ENCODE results near the gene C2CD5. TPM values are rescaled to one million over a fixed set of nuclear protein-coding genes. Genes with fewer than 3 reads are reported as not detected.
"Not testable (repeated sequence)": the region's sequence is repeated elsewhere in the genome, so short reads cannot be mapped to it uniquely, and the experiment has no call there.

Gene C2CD5
- total and polyA plus RNA-seq, 4 donors = 13.4 to 81.2 (median 24.6) TPM

- Histone ChIP-seq H3K36me3 (ENCODE audit: control insufficient read depth in 4 of 4, insufficient read depth in 4 of 4, low read length in 4 of 4) (no peaks in the 10 kb centered on the region), H3K4me3 (no peak overlapping the region), H3K27me3 (ENCODE audit: control insufficient read depth in 3 of 3, insufficient read depth in 3 of 3, low read length in 2 of 3) (no peaks in the 10 kb centered on the region), H3K4me1 (ENCODE audit: control insufficient read depth in 5 of 5, insufficient read depth in 5 of 5, low read length in 5 of 5) (peaks cover 0 to 6% (median 3%) of the 10 kb centered on the region in 5 donors), H3K9me3 (ENCODE audit: control insufficient read depth in 4 of 4, insufficient read depth in 3 of 4, low read length in 3 of 4) (no peaks in the 10 kb centered on the region), H3K9ac (ENCODE audit: insufficient read depth in 1 of 2, low read length in 2 of 2) (no peak overlapping the region), H3K27ac (ENCODE audit: low read depth in 1 of 2, low read length in 1 of 2) (no peak overlapping the region)
- WGBS, 2 donors = 51 to 74% methylated on average over 4 of the region's 4 CpGs
- no peak for TF ChIP-seq CTCF (IDR thresholded peaks at IDR 0.05; ENCODE audit: control extremely low read depth, extremely low read depth)
- ATAC-seq (ENCODE audit: insufficient read depth, low FRiP score) = no peak
- DNase-seq = peak; percentile 16 to 93 (median 88)
Measured at GRCh38 chr12:22562036-22563028, 18.0 kb upstream of the C2CD5 start.

- not testable (repeated sequence) for H3K27me3 ChIP-seq (ENCODE audit: control insufficient read depth in 3 of 3, insufficient read depth in 3 of 3, low read length in 2 of 3); H3K36me3 ChIP-seq (ENCODE audit: control insufficient read depth in 4 of 4, insufficient read depth in 4 of 4, low read length in 4 of 4); H3K9ac ChIP-seq (ENCODE audit: insufficient read depth in 1 of 2, low read length in 2 of 2); H3K27ac ChIP-seq (ENCODE audit: low read depth in 1 of 2, low read length in 1 of 2); ATAC-seq (ENCODE audit: insufficient read depth, low FRiP score); H3K4me1 ChIP-seq (ENCODE audit: control insufficient read depth in 5 of 5, insufficient read depth in 5 of 5, low read length in 5 of 5); DNase-seq; H3K9me3 ChIP-seq (ENCODE audit: control insufficient read depth in 4 of 4, insufficient read depth in 3 of 4, low read length in 3 of 4); H3K4me3 ChIP-seq
- WGBS, 2 donors = 77 to 88% methylated on average over 4 of the region's 4 CpGs
Measured at GRCh38 chr12:22554750-22555149, 10.4 kb upstream of the C2CD5 start.

- ATAC-seq (ENCODE audit: insufficient read depth, low FRiP score) (no peak), DNase-seq (no peak)
- H3K4me1 ChIP-seq (ENCODE audit: control insufficient read depth in 5 of 5, insufficient read depth in 5 of 5, low read length in 5 of 5) = no peaks in the 10 kb centered on the region
- H3K4me3 ChIP-seq = no peak overlapping the region
- no peak overlapping the region for H3K27ac ChIP-seq (ENCODE audit: low read depth in 1 of 2, low read length in 1 of 2)
- TF ChIP-seq CTCF (IDR thresholded peaks at IDR 0.05; ENCODE audit: control extremely low read depth, extremely low read depth) = no peak
- H3K9me3 ChIP-seq (ENCODE audit: control insufficient read depth in 4 of 4, insufficient read depth in 3 of 4, low read length in 3 of 4) = no peaks in the 10 kb centered on the region
- no peak overlapping the region for H3K9ac ChIP-seq (ENCODE audit: insufficient read depth in 1 of 2, low read length in 2 of 2)
- no peaks in the 10 kb centered on the region for H3K27me3 ChIP-seq (ENCODE audit: control insufficient read depth in 3 of 3, insufficient read depth in 3 of 3, low read length in 2 of 3)
- H3K36me3 ChIP-seq (ENCODE audit: control insufficient read depth in 4 of 4, insufficient read depth in 4 of 4, low read length in 4 of 4) = no peaks in the 10 kb centered on the region
Measured at GRCh38 chr12:22551624-22552023, 7.3 kb upstream of the C2CD5 start.

GRCh38 chr12:22545255-22545654 is 913 bp upstream of the C2CD5 start:
- H3K27ac ChIP-seq (ENCODE audit: low read depth in 1 of 2, low read length in 1 of 2) = no peak overlapping the region
- WGBS, 2 donors = 99% methylated on average over 6 of the region's 6 CpGs
- H3K4me1 ChIP-seq (ENCODE audit: control insufficient read depth in 5 of 5, insufficient read depth in 5 of 5, low read length in 5 of 5) = peaks cover 0 to 15% (median 10%) of the 10 kb centered on the region in 5 donors
- H3K9ac ChIP-seq (ENCODE audit: insufficient read depth in 1 of 2, low read length in 2 of 2) = no peak overlapping the region
- ATAC-seq (ENCODE audit: insufficient read depth, low FRiP score) = no peak
- H3K36me3 ChIP-seq (ENCODE audit: control insufficient read depth in 4 of 4, insufficient read depth in 4 of 4, low read length in 4 of 4) = no peaks in the 10 kb centered on the region
- H3K9me3 ChIP-seq (ENCODE audit: control insufficient read depth in 4 of 4, insufficient read depth in 3 of 4, low read length in 3 of 4) = no peaks in the 10 kb centered on the region
- TF ChIP-seq CTCF (IDR thresholded peaks at IDR 0.05; ENCODE audit: control extremely low read depth, extremely low read depth) = no peak
- no peak overlapping the region for H3K4me3 ChIP-seq
- no peaks in the 10 kb centered on the region for H3K27me3 ChIP-seq (ENCODE audit: control insufficient read depth in 3 of 3, insufficient read depth in 3 of 3, low read length in 2 of 3)
- no peak for DNase-seq
